Erythroblast (primary cell): ENCODE results near the gene FBXL17.

Source experiments
- GATA1 ChIP-seq: IDR thresholded peaks from 2 replicates; pipeline ENCODE4 v1.6.1; 2011; ENCODE audit warnings: low read depth, mild to moderate bottlenecking, control low read depth, low read length, moderate library complexity
- POLR2A ChIP-seq: IDR thresholded peaks from 2 replicates; pipeline ENCODE4 v1.6.1; 2011; ENCODE audit warnings: mild to moderate bottlenecking, low read length

GRCh38 chr5:107817951-107818350, 563.9 kb downstream of the FBXL17 start:
- TF ChIP-seq POLR2A (no peak), GATA1 (no peak)
